Skin epidermis (tissue), 12 donors: Measurements from ENCODE around the gene CISTR.
"Not testable (repeated sequence)": the region's sequence is repeated elsewhere in the genome, so short reads cannot be mapped to it uniquely, and the experiment has no call there.

ENCODE experiments used
- H3K27ac ChIP-seq, 21 experiments: fragments of 200-600 bp; sonication (generic) in 11 of 21; one replicate each; pipeline ENCODE4 v1.5.0; 2020; ENCODE audit warnings: mild to moderate bottlenecking in 3 of 21, inconsistent platforms in 2 of 21, moderate library complexity in 2 of 21
- H3K4me3 ChIP-seq, 7 experiments: fragments of 200-600 bp; sonication (generic) in 2 of 7; one replicate each; pipeline ENCODE4 v1.5.0; 2020; ENCODE audit warnings: inconsistent platforms in 2 of 7, mild to moderate bottlenecking in 2 of 7, moderate library complexity in 1 of 7

The CISTR gene

DNA sequence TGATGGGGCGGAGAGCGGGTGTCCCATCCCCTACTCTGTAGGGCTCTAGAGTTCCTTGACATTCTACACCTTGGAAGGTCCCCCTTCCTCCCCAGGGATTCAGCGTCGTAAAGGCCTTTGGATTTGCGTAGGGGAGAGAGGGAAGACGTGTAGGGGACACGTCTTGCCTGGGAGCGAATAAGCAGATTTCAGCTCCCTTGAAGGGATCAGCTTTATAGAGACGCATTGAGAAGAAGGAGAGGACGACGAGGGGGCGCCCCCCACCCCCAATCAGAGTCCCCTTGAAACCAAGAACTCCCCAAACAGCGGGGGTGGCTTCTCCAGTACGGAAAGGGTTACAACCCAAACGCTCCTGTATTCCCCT, 24.9 kb downstream of the CISTR start:
- H3K27ac ChIP-seq = peak overlapping the region in 19 of 21 experiments; percentile 45 to 91 (median 83)
- peak overlapping the region; percentile 44 to 86 (median 69) for H3K4me3 ChIP-seq

DNA sequence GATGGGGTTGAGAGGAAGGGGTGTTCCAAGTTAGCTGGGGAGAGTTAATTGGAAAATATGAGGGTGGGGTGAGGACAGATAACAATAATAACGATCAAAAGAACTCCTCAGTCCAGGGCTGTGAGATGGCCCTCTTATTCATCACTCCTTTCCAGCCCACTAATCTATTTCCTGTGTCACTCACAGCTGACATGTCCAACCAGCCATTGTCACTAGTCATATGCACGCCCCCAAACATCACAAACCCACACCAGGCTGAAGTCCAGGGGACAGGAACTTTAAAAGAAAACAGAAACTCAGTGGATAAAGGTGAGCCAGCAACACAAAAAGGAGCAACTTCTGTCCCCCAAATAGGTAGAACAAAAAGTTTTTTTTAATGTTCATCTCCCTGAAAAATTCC, 25.4 kb downstream of the CISTR start:
- peak overlapping the region in 19 of 21 experiments; percentile 45 to 91 (median 83) for H3K27ac ChIP-seq
- peak overlapping the region; percentile 44 to 86 (median 69) for H3K4me3 ChIP-seq

- peak overlapping the region in 17 of 21 experiments; percentile 5 to 91 (median 81) for H3K27ac ChIP-seq
- H3K4me3 ChIP-seq = peak overlapping the region in 4 of 7 experiments; percentile 56 to 86 (median 73)
Observed at GRCh38 chr12:53725824-53726223, 26.0 kb downstream of the CISTR start.

GRCh38 chr12:53722450-53723041, 29.2 kb downstream of the CISTR start:
- H3K4me3 ChIP-seq = no peak overlapping the region
- no peak overlapping the region for H3K27ac ChIP-seq

DNA sequence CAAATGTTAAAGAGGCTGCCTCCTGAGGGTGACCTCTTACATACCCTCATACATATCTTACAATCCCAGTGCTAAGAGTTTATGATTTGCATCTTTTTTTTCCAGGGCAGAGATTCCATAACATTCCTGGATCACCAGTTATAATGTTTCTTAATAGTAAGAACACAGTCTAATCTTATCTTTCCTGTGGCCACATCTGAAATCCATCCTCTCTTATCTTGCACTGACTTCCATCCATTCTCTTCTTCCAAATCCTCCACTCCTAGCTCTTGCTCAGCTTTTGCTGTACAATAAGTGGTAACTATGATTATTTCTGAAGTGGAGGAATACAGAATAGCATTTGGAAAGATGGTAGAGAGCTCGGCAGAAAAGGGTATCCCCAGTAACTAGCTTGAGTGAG, 30.8 kb downstream of the CISTR start:
- H3K27ac ChIP-seq = no peak overlapping the region
- no peak overlapping the region for H3K4me3 ChIP-seq

DNA sequence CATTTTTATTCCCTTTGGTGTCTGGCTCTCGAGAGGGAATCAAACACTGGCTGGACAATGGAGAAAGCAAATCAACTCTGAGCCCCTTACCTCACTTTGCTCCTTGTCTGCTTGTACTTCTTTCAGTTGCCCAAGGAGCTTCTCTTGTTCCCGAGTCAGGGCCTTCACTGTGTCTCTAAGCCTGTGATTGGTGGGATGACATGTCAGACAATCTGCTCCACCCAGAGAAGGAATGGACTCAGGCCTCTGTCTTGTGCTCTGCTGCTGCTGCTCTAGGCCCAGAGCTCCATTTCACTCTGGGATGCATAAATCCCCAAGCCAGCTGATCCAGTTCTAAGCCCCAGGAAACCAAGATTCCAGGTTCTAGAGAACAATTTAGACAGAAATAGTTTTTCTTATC, 32.1 kb downstream of the CISTR start:
- no peak overlapping the region for H3K27ac ChIP-seq
- H3K4me3 ChIP-seq = no peak overlapping the region

GRCh38 chr12:53718567-53718966, 33.2 kb downstream of the CISTR start:
- not testable (repeated sequence) for H3K27ac ChIP-seq

DNA sequence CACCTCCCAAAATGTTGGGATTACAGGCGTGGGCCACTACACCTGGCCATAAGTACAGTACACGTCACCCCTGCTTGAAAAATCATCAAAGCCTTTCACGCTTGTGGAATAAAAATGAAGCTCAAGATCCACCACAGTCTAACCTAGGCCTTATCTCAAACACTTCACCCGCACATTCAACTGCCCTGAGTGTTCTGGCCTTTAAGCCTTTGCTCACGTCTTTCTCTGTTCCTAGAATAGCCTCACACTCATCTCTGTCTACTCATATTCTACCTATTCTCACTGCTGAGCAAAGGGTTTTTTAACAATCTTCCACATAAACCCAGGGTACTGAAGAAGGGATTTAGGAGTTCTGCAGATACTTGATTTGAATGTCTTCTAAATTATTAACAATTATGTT, 34.5 kb downstream of the CISTR start:
- Histone ChIP-seq H3K4me3 (no peak overlapping the region), H3K27ac (no peak overlapping the region)

More at GRCh38 chr12:53718567-53718966, 33.2 kb downstream of the CISTR start:
- H3K4me3 ChIP-seq = not testable (repeated sequence)

DNA sequence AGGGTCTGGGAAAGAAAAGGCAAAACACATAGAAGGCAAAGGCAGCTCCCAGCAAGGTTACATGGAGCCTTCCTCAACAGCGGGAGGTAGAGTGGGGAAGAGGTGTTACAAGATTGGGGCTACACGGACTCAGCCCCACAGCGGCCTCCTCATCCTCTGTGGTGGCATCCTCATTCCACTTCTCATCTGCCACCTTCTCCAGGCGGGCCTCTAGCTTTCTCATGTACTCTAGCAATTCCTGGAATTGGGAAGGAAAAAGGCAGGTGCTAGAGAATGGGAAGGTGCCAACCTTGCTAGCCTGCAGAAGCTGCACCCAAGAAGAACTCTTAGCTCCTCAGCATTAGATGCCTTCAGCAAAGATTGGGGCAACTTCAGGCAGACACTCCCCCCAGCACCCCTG, 37.8 kb downstream of the CISTR start:
- no peak overlapping the region for H3K4me3 ChIP-seq
- H3K27ac ChIP-seq = no peak overlapping the region

GRCh38 chr12:53713516-53713915, 38.3 kb downstream of the CISTR start:
- H3K4me3 ChIP-seq = no peak overlapping the region
- no peak overlapping the region for H3K27ac ChIP-seq

GRCh38 chr12:53712059-53712643, 39.6 kb downstream of the CISTR start:
- no peak overlapping the region for H3K27ac ChIP-seq
- no peak overlapping the region for H3K4me3 ChIP-seq

DNA sequence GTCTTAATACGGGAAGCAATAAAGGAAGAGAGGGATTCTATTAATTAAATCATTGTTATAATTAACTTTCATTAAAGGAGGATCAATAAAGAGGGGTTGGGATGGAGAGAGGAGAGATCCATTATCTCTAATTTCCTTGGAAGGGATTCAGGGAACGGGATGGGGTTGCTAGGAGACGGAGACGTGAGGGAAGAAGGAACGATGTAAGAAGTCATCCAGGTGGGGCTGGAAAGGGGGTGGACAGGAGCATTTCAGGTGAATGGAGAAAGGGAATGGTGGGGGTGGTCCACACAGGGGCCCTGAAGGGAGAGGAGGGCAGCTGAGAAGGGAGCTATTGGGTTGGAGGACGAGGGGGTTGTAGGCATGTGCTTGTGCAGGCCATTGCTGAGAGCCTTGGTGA, 41.7 kb downstream of the CISTR start:
- H3K27ac ChIP-seq = no peak overlapping the region
- no peak overlapping the region for H3K4me3 ChIP-seq

DNA sequence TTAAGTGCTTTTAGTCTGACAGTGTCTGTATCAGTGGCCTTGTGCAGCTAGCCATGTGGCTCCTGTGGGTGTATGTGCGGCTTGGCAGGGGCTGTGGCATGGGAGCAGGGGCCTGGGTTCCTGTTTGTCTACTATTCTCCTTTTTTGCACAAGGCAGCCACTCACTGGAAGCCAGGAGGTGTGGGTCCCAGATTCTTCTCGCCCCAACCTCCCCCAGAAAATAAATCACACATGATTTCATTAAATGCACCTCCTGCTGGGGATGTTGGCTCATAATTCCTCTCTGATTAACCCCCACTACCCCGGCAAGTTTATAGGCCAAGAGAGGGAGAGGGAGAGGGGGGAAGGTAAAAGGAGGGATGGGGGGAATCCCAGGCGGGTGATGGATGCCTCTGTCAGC, 42.1 kb downstream of the CISTR start:
- H3K27ac ChIP-seq = no peak overlapping the region

DNA sequence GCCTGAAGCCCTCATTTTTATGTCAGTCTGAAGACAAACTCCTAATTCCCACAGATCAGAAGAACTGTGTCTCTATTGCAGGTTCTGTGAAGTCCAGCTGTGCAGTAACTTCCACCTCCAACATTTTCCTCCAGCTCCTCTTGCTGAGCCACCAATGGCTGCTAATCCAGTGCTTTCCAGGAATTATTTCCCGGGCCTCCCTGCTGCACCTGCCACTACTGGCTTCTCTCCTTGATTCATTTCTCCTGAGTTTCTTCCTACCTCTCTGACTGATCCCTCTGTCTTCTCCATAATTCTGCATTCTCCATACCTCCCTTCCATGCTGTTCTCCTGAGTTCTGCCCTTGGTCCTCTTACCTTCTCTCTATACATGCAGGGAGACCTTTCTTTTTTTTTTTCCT, 45.7 kb downstream of the CISTR start:
- no peak overlapping the region for H3K27ac ChIP-seq
- no peak overlapping the region for H3K4me3 ChIP-seq

More for the DNA sequence above, 42.1 kb downstream of the CISTR start:
- H3K4me3 ChIP-seq = no peak overlapping the region

- Histone ChIP-seq H3K27ac (no peak overlapping the region), H3K4me3 (no peak overlapping the region)
Observed at GRCh38 chr12:53703756-53704155, 48.0 kb downstream of the CISTR start.

DNA sequence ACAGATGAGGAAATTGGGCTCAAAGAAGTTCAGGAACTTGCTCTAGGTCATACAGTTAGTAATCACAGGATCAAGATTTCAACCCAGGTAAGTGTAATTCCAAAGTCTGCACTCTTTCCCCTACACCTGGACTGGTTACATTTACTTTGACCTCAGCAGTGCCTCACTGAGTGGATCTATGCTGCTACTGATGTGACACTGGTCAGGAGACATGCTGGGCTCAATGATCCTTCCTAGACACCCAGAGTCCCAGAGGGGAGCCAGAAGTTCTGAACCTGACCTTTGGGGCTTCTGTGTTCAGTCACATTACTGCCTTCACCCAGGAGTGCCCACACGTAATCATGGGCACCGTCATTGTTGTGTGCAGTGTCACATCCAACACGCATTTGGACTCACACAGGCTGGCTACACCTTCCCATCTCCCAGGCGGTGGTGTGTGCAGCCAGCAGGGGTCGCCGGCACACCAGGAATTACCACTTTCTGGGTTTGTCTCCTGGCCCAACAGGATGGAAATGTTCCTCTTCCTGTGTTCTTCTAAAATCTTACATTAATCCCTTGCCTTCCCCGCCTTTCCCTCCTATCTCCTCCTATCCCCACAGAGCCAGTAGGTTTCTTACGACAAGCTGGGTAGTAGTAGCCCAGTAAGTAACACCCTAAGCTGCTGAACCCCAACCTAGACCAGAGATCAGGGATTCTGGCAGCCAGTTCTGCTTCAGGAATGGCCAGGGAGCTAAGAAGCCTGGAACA, 50.1 kb downstream of the CISTR start:
- no peak overlapping the region for H3K4me3 ChIP-seq
- no peak overlapping the region for H3K27ac ChIP-seq

DNA sequence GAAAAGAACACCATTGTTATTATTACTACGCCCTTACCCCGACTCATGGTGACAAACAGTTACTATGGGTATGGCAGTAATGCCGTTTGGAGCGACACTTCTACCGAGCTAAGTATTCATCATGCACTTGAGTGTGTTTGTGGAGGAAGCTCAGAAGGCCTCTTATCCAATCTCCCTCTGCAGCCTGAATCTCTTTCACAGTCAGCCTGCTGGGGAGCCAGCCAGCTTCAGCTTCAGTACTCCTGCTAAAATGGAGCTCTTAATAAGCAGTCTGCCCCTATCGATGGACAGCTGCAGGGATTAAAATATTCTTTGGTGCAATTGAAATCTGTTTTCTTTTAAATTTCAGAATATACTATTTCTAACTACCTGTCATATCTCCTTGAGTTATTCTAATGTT, 51.2 kb downstream of the CISTR start:
- H3K27ac ChIP-seq = no peak overlapping the region
- H3K4me3 ChIP-seq = no peak overlapping the region

DNA sequence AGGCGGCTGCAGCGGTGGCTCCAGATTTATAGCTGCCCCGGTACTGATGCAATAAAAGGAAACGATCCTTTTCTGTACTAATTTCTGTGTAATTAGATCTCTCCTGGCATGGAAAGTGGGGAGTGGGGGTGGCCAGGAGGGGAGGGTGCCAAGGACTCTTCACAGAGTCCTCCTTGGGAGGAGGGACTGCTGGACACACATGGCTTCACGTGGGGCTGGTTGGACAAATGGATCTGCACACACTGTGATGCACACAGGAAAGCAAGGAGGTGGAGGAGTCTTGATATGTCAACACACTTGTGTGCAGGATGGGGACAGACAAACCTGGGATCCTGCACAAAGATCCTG, 52.1 kb downstream of the CISTR start:
- no peak overlapping the region for H3K4me3 ChIP-seq
- H3K27ac ChIP-seq = no peak overlapping the region

GRCh38 chr12:53698948-53699677, 52.7 kb downstream of the CISTR start:
- no peak overlapping the region for H3K27ac ChIP-seq
- no peak overlapping the region for H3K4me3 ChIP-seq

DNA sequence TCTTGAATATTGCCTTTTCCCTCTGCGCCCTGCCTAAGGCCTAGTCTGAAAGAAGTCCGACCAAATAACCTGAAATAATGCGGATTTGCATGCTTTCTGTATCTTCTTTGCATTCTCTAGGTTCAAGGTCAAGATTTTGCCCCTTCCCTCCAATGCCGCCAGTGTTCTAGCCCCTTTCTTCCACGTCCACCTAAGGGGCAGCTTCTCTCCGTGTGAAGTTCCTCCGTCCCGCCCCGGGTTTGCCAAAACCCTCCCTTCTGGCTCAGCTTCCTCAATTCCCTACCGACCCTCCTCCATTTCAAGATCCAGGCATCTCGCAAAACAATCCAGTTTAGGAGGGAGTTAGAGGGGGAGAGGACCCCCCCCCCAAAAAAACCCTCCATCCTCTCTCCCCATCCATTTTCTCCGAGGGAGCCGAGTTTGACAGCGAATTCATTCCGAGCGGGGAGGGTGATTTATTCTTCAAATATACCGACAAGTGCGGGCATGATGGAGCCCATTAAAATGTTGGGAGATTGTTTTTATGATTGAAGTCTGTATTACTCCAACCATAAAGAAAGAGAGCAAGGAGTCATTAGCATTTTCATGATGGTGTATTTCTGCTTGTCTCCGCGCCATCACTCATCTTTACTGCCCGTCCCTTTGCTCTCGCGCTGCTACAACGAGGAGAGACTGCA, 55.0 kb downstream of the CISTR start:
- H3K4me3 ChIP-seq = peak overlapping the region in 4 of 7 experiments; percentile 8 to 31 (median 18)
- peak overlapping the region in 9 of 21 experiments; percentile 1 to 71 (median 25) for H3K27ac ChIP-seq
